IMR-90 (cell line): ENCODE data around the gene PTPN11. TPM values are rescaled to one million over a fixed set of nuclear protein-coding genes. Genes with fewer than 3 reads are reported as not detected.

Source experiments
- ATAC-seq: fragments of 200-7000 bp; cut with Tn5 transposase; 2 replicates; pipeline ENCODE4 v1.9.1; 2020; ENCODE audit warnings: low read depth, mild to moderate bottlenecking, moderate library complexity
- BruUV-seq: library from RNA; stranded (reverse); fragments of 400-500 nt; replicated peaks from 2 replicates; lab custom pipeline; 2021; lab: Mats Ljungman, UMichigan
- CTCF ChIA-PET: fragments of 300-600 bp; formaldehyde crosslinking; extraction: SDS; loops from one replicate; lab custom pipeline; 2021; ENCODE audit warnings: antibody characterized with exemption; lab: Yijun Ruan, JAX
- POLR2A ChIA-PET: fragments of 300-600 bp; sonication (Branson Sonifier 250); formaldehyde crosslinking; loops from one replicate; lab custom pipeline; 2022; ENCODE audit warnings: antibody characterized with exemption; ENCODE audit not compliant: unreplicated experiment; lab: Charles Lee
- DNase-seq: peaks from one replicate; pipeline ENCODE4 v3.0.0; 2013
- H2AFZ ChIP-seq: replicated peaks from 2 replicates; pipeline ENCODE3; 2013; ENCODE audit warnings: low read length, mild to moderate bottlenecking; ENCODE audit not compliant: poor library complexity
- H2AK5ac ChIP-seq: 2 replicates; pipeline ENCODE4 v1.6.1; 2013; ENCODE audit warnings: low read depth, low read length, inconsistent platforms
- H2AK9ac ChIP-seq: replicated peaks from 2 replicates; pipeline ENCODE3; 2013; ENCODE audit warnings: mild to moderate bottlenecking, low read depth, low read length, moderate library complexity; ENCODE audit not compliant: poor library complexity
- H2BK120ac ChIP-seq: 2 replicates; pipeline ENCODE4 v1.6.1; 2013; ENCODE audit warnings: low read depth, low read length, inconsistent platforms
- H2BK15ac ChIP-seq: 3 replicates; pipeline ENCODE4 v1.6.1; 2013; ENCODE audit warnings: low read depth, low read length, inconsistent platforms
- H2BK20ac ChIP-seq: 2 replicates; pipeline ENCODE4 v1.6.1; 2013; ENCODE audit warnings: low read depth, mild to moderate bottlenecking, inconsistent platforms, low read length, moderate library complexity
- H2BK5ac ChIP-seq: 2 replicates; pipeline ENCODE4 v1.6.1; 2013; ENCODE audit warnings: mild to moderate bottlenecking, low read depth, low read length, inconsistent platforms; ENCODE audit not compliant: poor library complexity, severe bottlenecking
- H3K14ac ChIP-seq: replicated peaks from 2 replicates; pipeline ENCODE4 v1.6.1; 2013; ENCODE audit warnings: low read depth, low read length, inconsistent platforms
- H3K18ac ChIP-seq: 2 replicates; pipeline ENCODE4 v1.6.1; 2013; ENCODE audit warnings: low read depth, low read length, control low read depth
- H3K23ac ChIP-seq: 2 replicates; pipeline ENCODE4 v1.6.1; 2013; ENCODE audit warnings: low read depth, low read length, inconsistent platforms
- H3K27ac ChIP-seq: 2 replicates; pipeline ENCODE4 v1.5.1; 2013; ENCODE audit warnings: mild to moderate bottlenecking, control low read depth, low read length; ENCODE audit not compliant: insufficient read depth
- H3K27me3 ChIP-seq: 2 replicates; pipeline ENCODE4 v1.6.1; 2013; ENCODE audit warnings: low read length; ENCODE audit not compliant: control insufficient read depth, insufficient read depth
- H3K36me3 ChIP-seq: 2 replicates; pipeline ENCODE4 v1.6.1; 2013; ENCODE audit warnings: low read length, mixed read lengths; ENCODE audit not compliant: control insufficient read depth, insufficient read depth
- H3K4ac ChIP-seq: 2 replicates; pipeline ENCODE4 v1.6.1; 2013; ENCODE audit warnings: low read depth, low read length, inconsistent platforms
- H3K4me1 ChIP-seq: 2 replicates; pipeline ENCODE4 v1.6.1; 2013; ENCODE audit warnings: low read length, mixed read lengths; ENCODE audit not compliant: control insufficient read depth, insufficient read depth
- H3K4me2 ChIP-seq: 2 replicates; pipeline ENCODE4 v1.6.1; 2013; ENCODE audit warnings: low read depth, mild to moderate bottlenecking, control low read depth, low read length, moderate library complexity
- H3K4me3 ChIP-seq: 2 replicates; pipeline ENCODE4 v1.5.1; 2013; ENCODE audit warnings: low read depth, mild to moderate bottlenecking, control low read depth, low read length, moderate library complexity; ENCODE audit not compliant: insufficient read depth
- H3K56ac ChIP-seq: 2 replicates; pipeline ENCODE4 v1.6.1; 2013; ENCODE audit warnings: low read length, inconsistent platforms; ENCODE audit not compliant: insufficient read depth; ENCODE audit errors: extremely low read depth
- H3K79me1 ChIP-seq, 2 experiments: 2 replicates each; pipeline ENCODE4 v1.6.1; 2013; ENCODE audit warnings: low read length in 2 of 2, inconsistent platforms in 1 of 2, low read depth in 1 of 2
- H3K9ac ChIP-seq: 2 replicates; pipeline ENCODE4 v1.6.1; 2013; ENCODE audit warnings: low read depth, low read length, control low read depth
- H3K9me1 ChIP-seq: 2 replicates; pipeline ENCODE4 v1.6.1; 2013; ENCODE audit warnings: low read length, inconsistent platforms; ENCODE audit not compliant: insufficient read depth
- H3K9me3 ChIP-seq: 2 replicates; pipeline ENCODE4 v1.6.1; 2013; ENCODE audit warnings: low read length; ENCODE audit not compliant: control insufficient read depth, insufficient read depth
- H4K20me1 ChIP-seq: 2 replicates; pipeline ENCODE4 v1.6.1; 2013; ENCODE audit warnings: low read length, inconsistent platforms; ENCODE audit not compliant: insufficient read depth
- H4K5ac ChIP-seq: 2 replicates; pipeline ENCODE4 v1.6.1; 2013; ENCODE audit warnings: mild to moderate bottlenecking, low read depth, low read length, control low read depth
- H4K8ac ChIP-seq, 2 experiments: 2 replicates each; pipeline ENCODE4 v1.6.1; 2013; ENCODE audit warnings: low read depth in 2 of 2, low read length in 2 of 2, control low read depth in 1 of 2, inconsistent platforms in 1 of 2
- H4K91ac ChIP-seq: 2 replicates; pipeline ENCODE4 v1.6.1; 2013; ENCODE audit warnings: low read depth, low read length, inconsistent platforms; ENCODE audit not compliant: insufficient read depth
- CEBPB ChIP-seq: IDR thresholded peaks from 2 replicates; pipeline ENCODE4 v1.6.1; 2012; ENCODE audit warnings: low read depth, low read length, improper control_type of control experiment
- FOS ChIP-seq: fragments of 150-350 bp; IDR thresholded peaks from 2 replicates; pipeline ENCODE4 v1.6.1; 2016; ENCODE audit warnings: low read depth, low read length
- MAZ ChIP-seq: IDR thresholded peaks from 2 replicates; pipeline ENCODE4 v1.6.1; 2012; ENCODE audit warnings: low read depth, mild to moderate bottlenecking, low read length, improper control_type of control experiment, moderate library complexity, borderline replicate concordance
- NFE2L2 ChIP-seq: fragments of 150-350 bp; IDR thresholded peaks from 2 replicates; pipeline ENCODE4 v1.6.1; 2016; ENCODE audit warnings: low read depth, mild to moderate bottlenecking, low read length
- RCOR1 ChIP-seq: IDR thresholded peaks from 2 replicates; pipeline ENCODE4 v1.6.1; 2012; ENCODE audit warnings: mild to moderate bottlenecking, low read length, improper control_type of control experiment; ENCODE audit not compliant: insufficient replicate concordance
- WGBS, 2 experiments: methylation state at CpG; one replicate each; pipeline versions ENCODE4 v1.1.5 to v1.1.7; 2013; ENCODE audit warnings: missing lambda C conversion rate in 2 of 2; ENCODE audit not compliant: insufficient read length in 1 of 2; ENCODE audit errors: extremely low coverage in 2 of 2; 5-methylcytosine and 5-hydroxymethylcytosine counted together
- dilution Hi-C: fragments of 300-500 bp; cut with HindIII; formaldehyde crosslinking; loops from one replicate; pipeline ENCODE4 v1.14.3; 2018; ENCODE audit warnings: low sequenced_read_pairs; ENCODE audit not compliant: unreplicated experiment
- in situ Hi-C: fragments of 300-500 bp; cut with MboI; formaldehyde crosslinking; loops from 3 replicates; pipeline ENCODE4 v1.14.3; 2019; ENCODE audit warnings: low sequenced_read_pairs, inconsistent platforms, mixed read lengths
- intact Hi-C: fragments of 100-400 bp; cut with micrococcal nuclease; formaldehyde crosslinking; loops from 2 replicates; pipeline ENCODE4 v1.10.0; 2022
- polyA plus RNA-seq, 3 experiments: library from polyadenylated mRNA; depleted of rRNA; stranded (reverse); fragments of >200 nt; gene quantifications; 2 replicates each; pipeline ENCODE4 v1.2.3, GENCODE V29; 2012; ENCODE audit warnings: low replicate concordance in 1 of 3
- total RNA-seq: library from RNA; depleted of rRNA; stranded (reverse); fragments of >200 nt; gene quantifications from 2 replicates; pipeline ENCODE4 v1.2.3, GENCODE V29; 2012

PTPN11 gene
- total and polyA plus RNA-seq, 2 of the 4 experiments (the other 2 are of a cell fraction), result 52.9 to 135 TPM

DNA sequence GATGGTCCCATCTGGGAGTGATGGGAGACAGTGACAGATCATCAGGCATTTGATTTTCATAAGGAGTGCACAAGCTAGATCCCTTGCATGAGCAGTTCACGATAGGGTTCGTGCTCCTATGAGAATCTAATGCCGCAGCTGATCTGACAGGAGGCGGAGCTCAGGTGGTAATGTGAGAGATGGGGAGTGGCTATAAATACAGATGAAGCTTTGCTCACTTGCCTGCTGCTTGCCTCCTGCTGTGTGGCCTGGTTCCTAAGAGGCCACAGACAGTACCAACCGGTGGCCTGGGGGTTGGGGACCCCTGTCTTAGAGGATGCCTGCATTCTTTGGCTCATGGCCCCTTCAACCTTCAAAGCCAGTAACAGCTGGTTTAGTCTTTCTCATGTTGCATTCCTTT lies 130.3 kb downstream of the PTPN11 start:
- no peak overlapping the region for H3K56ac ChIP-seq
- no peak overlapping the region for H3K4me2 ChIP-seq
- no peak overlapping the region for H2BK20ac ChIP-seq
- CTCF ChIA-PET, result no interaction called here
- H2BK5ac ChIP-seq, result no peak overlapping the region
- H4K8ac ChIP-seq, result no peak overlapping the region
- no peaks in the 10 kb centered on the region for H4K20me1 ChIP-seq
- no peak overlapping the region for H2BK120ac ChIP-seq
- no peaks in the 10 kb centered on the region for H3K27me3 ChIP-seq
- ATAC-seq (no peak), DNase-seq (no peak)
- POLR2A ChIA-PET, result no interaction called here
- H3K4me1 ChIP-seq, result no peaks in the 10 kb centered on the region
- in situ Hi-C loops, result no loop called here
- no peak overlapping the region for H2BK15ac ChIP-seq
- no peak overlapping the region for H3K23ac ChIP-seq
- no peak overlapping the region for H3K9ac ChIP-seq
- BruUV-seq, result no TSS peak
- no peak overlapping the region for H4K5ac ChIP-seq
- no peak overlapping the region for H3K14ac ChIP-seq
- H3K36me3 ChIP-seq, result no peaks in the 10 kb centered on the region
- no peaks in the 10 kb centered on the region for H3K9me3 ChIP-seq
- TF ChIP-seq MAZ (no peak), CEBPB (no peak), NFE2L2 (no peak), RCOR1 (no peak), FOS (no peak)
- intact Hi-C loops, result no loop called here
- no peak overlapping the region for H3K4ac ChIP-seq
- no peaks in the 10 kb centered on the region for H3K79me1 ChIP-seq
- H2AFZ ChIP-seq, result no peak overlapping the region
- no peak overlapping the region for H2AK9ac ChIP-seq
- H2AK5ac ChIP-seq, result no peak overlapping the region
- no peak overlapping the region for H3K18ac ChIP-seq
- H4K91ac ChIP-seq, result no peak overlapping the region
- H3K27ac ChIP-seq, result no peak overlapping the region
- dilution Hi-C loops, result no loop called here
- no peaks in the 10 kb centered on the region for H3K9me1 ChIP-seq
- no CpG with 5 or more reads among the region's 5 CpGs for WGBS, 2 experiments
- H3K4me3 ChIP-seq, result no peak overlapping the region
